ENCODE data around the gene TRIM71. TPM values are rescaled to one million over a fixed set of nuclear protein-coding genes. Genes with fewer than 3 reads are reported as not detected.

The TRIM71 gene
- polyA plus RNA-seq, 1 donor (not counting 4 experiments of a cell fraction or from before 2014, with no cell fraction given), result not detected

GRCh38 chr3:32820971-32821685 is 3.3 kb downstream of the TRIM71 start:
- Histone ChIP-seq H3K27me3 (ENCODE audit: control insufficient read depth, extremely low read depth, insufficient read depth, low read length) (peaks cover 67% of the 10 kb centered on the region), H4K20me1 (ENCODE audit: control insufficient read depth, extremely low read depth, insufficient read depth, low read length) (no peaks in the 10 kb centered on the region), H3K4me2 (ENCODE audit: control insufficient read depth, extremely low read depth, insufficient read depth, low read depth, low read length) (no peak overlapping the region), H3K9me3 (ENCODE audit: control insufficient read depth, low read depth, low read length) (peaks cover 5% of the 10 kb centered on the region), H3K36me3 (ENCODE audit: control insufficient read depth in 2 of 2, extremely low read depth in 1 of 2, insufficient read depth in 2 of 2, low read length in 2 of 2) (no peaks in the 10 kb centered on the region), H3K4me1 (ENCODE audit: control insufficient read depth, extremely low read depth, insufficient read depth, low read length) (peaks cover 2% of the 10 kb centered on the region), H3K4me3 (ENCODE audit: control insufficient read depth in 2 of 3, extremely low read depth in 1 of 3, insufficient read depth in 2 of 3, low read depth in 1 of 3, low read length in 3 of 3) (no peak overlapping the region), H3K27ac (ENCODE audit: control insufficient read depth, insufficient read depth, low read length) (no peak overlapping the region), H2AFZ (ENCODE audit: control insufficient read depth, low read length) (no peak overlapping the region), H3K9ac (ENCODE audit: control insufficient read depth, extremely low read depth, insufficient read depth, low read length) (no peak overlapping the region), H3K79me2 (ENCODE audit: control insufficient read depth, insufficient read depth, low read length) (no peaks in the 10 kb centered on the region), H3K9me1 (ENCODE audit: control insufficient read depth, extremely low read depth, insufficient read depth, low read length) (no peaks in the 10 kb centered on the region)
- dilution Hi-C loops (cut with MboI; ENCODE audit: extremely low pct_ligation_motif_present, low sequenced_read_pairs), result no loop called here
- TF ChIP-seq CTCF (optimal IDR thresholded peaks at IDR 0.05 in 1 of 3, IDR thresholded peaks at IDR 0.05 in 1 of 3, conservative IDR thresholded peaks at IDR 0.05 in 1 of 3; ENCODE audit: extremely low read depth in 1 of 3, insufficient read depth in 2 of 3, low read length in 3 of 3), result no peak
- TF ChIP-seq EZH2 (IDR thresholded peaks at IDR 0.05; ENCODE audit: low read length), result no peak
- DNase-seq (ENCODE audit: low read depth, low spot score) (no peak), FAIRE-seq (no peak)

- no peak overlapping the region for H2AFZ ChIP-seq (ENCODE audit: control insufficient read depth, low read length)
- H3K4me1 ChIP-seq (ENCODE audit: control insufficient read depth, extremely low read depth, insufficient read depth, low read length), result peaks cover 2% of the 10 kb centered on the region
- H4K20me1 ChIP-seq (ENCODE audit: control insufficient read depth, extremely low read depth, insufficient read depth, low read length), result no peaks in the 10 kb centered on the region
- H3K36me3 ChIP-seq (ENCODE audit: control insufficient read depth in 2 of 2, extremely low read depth in 1 of 2, insufficient read depth in 2 of 2, low read length in 2 of 2), result no peaks in the 10 kb centered on the region
- H3K4me2 ChIP-seq (ENCODE audit: control insufficient read depth, extremely low read depth, insufficient read depth, low read depth, low read length), result no peak overlapping the region
- DNase-seq (ENCODE audit: low read depth, low spot score) (no peak), FAIRE-seq (no peak)
- H3K9ac ChIP-seq (ENCODE audit: control insufficient read depth, extremely low read depth, insufficient read depth, low read length), result no peak overlapping the region
- no peaks in the 10 kb centered on the region for H3K9me1 ChIP-seq (ENCODE audit: control insufficient read depth, extremely low read depth, insufficient read depth, low read length)
- H3K9me3 ChIP-seq (ENCODE audit: control insufficient read depth, low read depth, low read length), result peaks cover 5% of the 10 kb centered on the region
- dilution Hi-C loops (cut with MboI; ENCODE audit: extremely low pct_ligation_motif_present, low sequenced_read_pairs), result no loop called here
- no peak overlapping the region for H3K27ac ChIP-seq (ENCODE audit: control insufficient read depth, insufficient read depth, low read length)
- peaks cover 63% of the 10 kb centered on the region for H3K27me3 ChIP-seq (ENCODE audit: control insufficient read depth, extremely low read depth, insufficient read depth, low read length)
- no peaks in the 10 kb centered on the region for H3K79me2 ChIP-seq (ENCODE audit: control insufficient read depth, insufficient read depth, low read length)
- TF ChIP-seq CTCF (optimal IDR thresholded peaks at IDR 0.05 in 1 of 3, IDR thresholded peaks at IDR 0.05 in 1 of 3, conservative IDR thresholded peaks at IDR 0.05 in 1 of 3; ENCODE audit: extremely low read depth in 1 of 3, insufficient read depth in 2 of 3, low read length in 3 of 3) (no peak), EZH2 (IDR thresholded peaks at IDR 0.05; ENCODE audit: low read length) (no peak)
- H3K4me3 ChIP-seq (ENCODE audit: control insufficient read depth in 2 of 3, extremely low read depth in 1 of 3, insufficient read depth in 2 of 3, low read depth in 1 of 3, low read length in 3 of 3), result no peak overlapping the region
Observed at GRCh38 chr3:32821686-32822296, 4.0 kb downstream of the TRIM71 start.

All from keratinocyte (primary cell).